ENCODE results near the gene CCDC190.
"Not testable (repeated sequence)": the region's sequence is repeated elsewhere in the genome, so short reads cannot be mapped to it uniquely, and the experiment has no call there.

CCDC190 gene

GRCh38 chr1:162861101-162861500 lies at the start of gene CCDC190:
CCDC190 (minus strand) TSS chr1:162861175; CDS start chr1:162859646, 1,529 bp downstream.
- no peak for DNase-seq

GRCh38 chr1:162910161-162910560 lies 49.2 kb upstream of the CCDC190 start:
- DNase-seq: no peak

GRCh38 chr1:162908780-162909179 lies 47.8 kb upstream of the CCDC190 start:
- DNase-seq: no peak

- no peak for DNase-seq
Measured at GRCh38 chr1:162908236-162908635, 47.3 kb upstream of the CCDC190 start.

- no peak for DNase-seq
Measured at GRCh38 chr1:162906485-162906884, 45.5 kb upstream of the CCDC190 start.

- no peak for DNase-seq
Measured at GRCh38 chr1:162905174-162906158, 44.5 kb upstream of the CCDC190 start.

GRCh38 chr1:162904579-162904978 lies 43.6 kb upstream of the CCDC190 start:
- no peak for DNase-seq

- DNase-seq: no peak
Measured at GRCh38 chr1:162904023-162904422, 43.0 kb upstream of the CCDC190 start.

GRCh38 chr1:162903246-162903645 lies 42.3 kb upstream of the CCDC190 start:
- DNase-seq: no peak

- DNase-seq: no peak
Measured at GRCh38 chr1:162902416-162902815, 41.4 kb upstream of the CCDC190 start.

GRCh38 chr1:162901243-162901642 lies 40.3 kb upstream of the CCDC190 start:
- no peak for DNase-seq

GRCh38 chr1:162899422-162900146 lies 38.6 kb upstream of the CCDC190 start:
- DNase-seq: no peak

- DNase-seq: no peak
Measured at GRCh38 chr1:162893612-162893908, 32.6 kb upstream of the CCDC190 start.

GRCh38 chr1:162892906-162893611 lies 32.1 kb upstream of the CCDC190 start:
- DNase-seq: no peak

GRCh38 chr1:162889989-162890388 lies 29.0 kb upstream of the CCDC190 start:
- no peak for DNase-seq

- DNase-seq: no peak
Measured at GRCh38 chr1:162886705-162887104, 25.7 kb upstream of the CCDC190 start.

GRCh38 chr1:162885265-162885664 lies 24.3 kb upstream of the CCDC190 start:
- DNase-seq: no peak

GRCh38 chr1:162884831-162885230 lies 23.9 kb upstream of the CCDC190 start:
- DNase-seq: no peak

- peak; percentile 11 for DNase-seq
Measured at GRCh38 chr1:162882248-162882674, 21.3 kb upstream of the CCDC190 start.

GRCh38 chr1:162881590-162881989 lies 20.6 kb upstream of the CCDC190 start:
- no peak for DNase-seq

- not testable (repeated sequence) for DNase-seq
Measured at GRCh38 chr1:162880617-162881016, 19.6 kb upstream of the CCDC190 start.

GRCh38 chr1:162878000-162878596 lies 17.1 kb upstream of the CCDC190 start:
- DNase-seq: peak; percentile 62

- DNase-seq: no peak
Measured at GRCh38 chr1:162877412-162877811, 16.4 kb upstream of the CCDC190 start.

Measured in SHP77 treated with DMSO at 0.1 percent for 48 hours (cell line).